ENCODE results near the gene RBPJ. TPM values are rescaled to one million over a fixed set of nuclear protein-coding genes. Genes with fewer than 3 reads are reported as not detected.

Gene RBPJ
- total RNA-seq, 1 donor from 2014 or later, result 120 TPM

- H3K4me3 Mint-ChIP-seq, result no peak overlapping the region
- no peaks in the 10 kb centered on the region for H3K27me3 ChIP-seq
- no peaks in the 10 kb centered on the region for H3K79me2 ChIP-seq (ENCODE audit: low read depth)
- H3F3A ChIP-seq (ENCODE audit: low read depth), result peaks cover 15% of the 10 kb centered on the region
- H3K36me3 ChIP-seq, result no peaks in the 10 kb centered on the region
- H3K4me1 Mint-ChIP-seq, result peaks cover 29% of the 10 kb centered on the region
- no peaks in the 10 kb centered on the region for H3K9me3 ChIP-seq (ENCODE audit: low read depth)
- H3K4me2 ChIP-seq, result peak overlapping the region; percentile 24
- H4K20me1 ChIP-seq (ENCODE audit: low read depth), result no peaks in the 10 kb centered on the region
- no peak overlapping the region for H3K4me3 ChIP-seq
- peak; percentile 41 for DNase-seq (ENCODE audit: low spot score)
- H3K9ac ChIP-seq, result no peak overlapping the region
- H3K36me3 Mint-ChIP-seq, result no peaks in the 10 kb centered on the region
- TF ChIP-seq CTCF (IDR thresholded peaks at IDR 0.05) (no peak), EZH2 (IDR thresholded peaks at IDR 0.05) (no peak), EZH2phosphoT487 (IDR thresholded peaks at IDR 0.05) (no peak)
- peaks cover 34% of the 10 kb centered on the region for H3K4me1 ChIP-seq
- no peaks in the 10 kb centered on the region for H3K27me3 Mint-ChIP-seq (ENCODE audit: insufficient read depth, low read depth)
- no peak overlapping the region for H3K27ac Mint-ChIP-seq
- peak overlapping the region; percentile 45 for H2AFZ ChIP-seq (replicated peaks)
- peaks cover 4% of the 10 kb centered on the region for H3K9me3 Mint-ChIP-seq
- no peak overlapping the region for H3K27ac ChIP-seq
Measured at GRCh38 chr4:26300314-26301307, 20.2 kb upstream of the RBPJ start.

GRCh38 chr4:26302031-26302899 lies 18.5 kb upstream of the RBPJ start:
- H3K36me3 ChIP-seq, result no peaks in the 10 kb centered on the region
- H3K36me3 Mint-ChIP-seq, result no peaks in the 10 kb centered on the region
- H3K4me1 ChIP-seq, result peaks cover 34% of the 10 kb centered on the region
- no peaks in the 10 kb centered on the region for H3K27me3 Mint-ChIP-seq (ENCODE audit: insufficient read depth, low read depth)
- H3K9me3 ChIP-seq (ENCODE audit: low read depth), result no peaks in the 10 kb centered on the region
- no peak overlapping the region for H3K9ac ChIP-seq
- TF ChIP-seq CTCF (IDR thresholded peaks at IDR 0.05) (no peak), EZH2phosphoT487 (IDR thresholded peaks at IDR 0.05) (no peak), EZH2 (IDR thresholded peaks at IDR 0.05) (no peak)
- H3K4me3 Mint-ChIP-seq, result no peak overlapping the region
- H3F3A ChIP-seq (ENCODE audit: low read depth), result peaks cover 15% of the 10 kb centered on the region
- H3K27ac Mint-ChIP-seq, result no peak overlapping the region
- no peak for DNase-seq (ENCODE audit: low spot score)
- H2AFZ ChIP-seq (replicated peaks), result no peak overlapping the region
- H3K4me2 ChIP-seq, result no peak overlapping the region
- no peak overlapping the region for H3K4me3 ChIP-seq
- no peaks in the 10 kb centered on the region for H4K20me1 ChIP-seq (ENCODE audit: low read depth)
- no peaks in the 10 kb centered on the region for H3K27me3 ChIP-seq
- no peak overlapping the region for H3K27ac ChIP-seq
- peaks cover 4% of the 10 kb centered on the region for H3K9me3 Mint-ChIP-seq
- peaks cover 29% of the 10 kb centered on the region for H3K4me1 Mint-ChIP-seq
- no peaks in the 10 kb centered on the region for H3K79me2 ChIP-seq (ENCODE audit: low read depth)

- H3K4me3 ChIP-seq, result no peak overlapping the region
- no peaks in the 10 kb centered on the region for H3K79me2 ChIP-seq (ENCODE audit: low read depth)
- no peak overlapping the region for H2AFZ ChIP-seq (replicated peaks)
- no peak overlapping the region for H3K4me2 ChIP-seq
- no peak overlapping the region for H3K27ac ChIP-seq
- Mint-ChIP-seq H3K9me3 (peaks cover 4% of the 10 kb centered on the region), H3K27me3 (ENCODE audit: insufficient read depth, low read depth) (no peaks in the 10 kb centered on the region), H3K36me3 (no peaks in the 10 kb centered on the region), H3K4me1 (peaks cover 24% of the 10 kb centered on the region), H3K27ac (no peak overlapping the region), H3K4me3 (no peak overlapping the region)
- H3K4me1 ChIP-seq, result peaks cover 26% of the 10 kb centered on the region
- TF ChIP-seq CTCF (IDR thresholded peaks at IDR 0.05) (no peak), EZH2 (IDR thresholded peaks at IDR 0.05) (no peak), EZH2phosphoT487 (IDR thresholded peaks at IDR 0.05) (no peak)
- H3K9ac ChIP-seq, result no peak overlapping the region
- DNase-seq (ENCODE audit: low spot score), result no peak
- no peaks in the 10 kb centered on the region for H3K36me3 ChIP-seq
- peaks cover 12% of the 10 kb centered on the region for H3F3A ChIP-seq (ENCODE audit: low read depth)
- H4K20me1 ChIP-seq (ENCODE audit: low read depth), result no peaks in the 10 kb centered on the region
- no peaks in the 10 kb centered on the region for H3K27me3 ChIP-seq
- H3K9me3 ChIP-seq (ENCODE audit: low read depth), result no peaks in the 10 kb centered on the region
Measured at GRCh38 chr4:26303008-26303407, 17.8 kb upstream of the RBPJ start.
